ENCODE data around the gene IDH3G.

DNA sequence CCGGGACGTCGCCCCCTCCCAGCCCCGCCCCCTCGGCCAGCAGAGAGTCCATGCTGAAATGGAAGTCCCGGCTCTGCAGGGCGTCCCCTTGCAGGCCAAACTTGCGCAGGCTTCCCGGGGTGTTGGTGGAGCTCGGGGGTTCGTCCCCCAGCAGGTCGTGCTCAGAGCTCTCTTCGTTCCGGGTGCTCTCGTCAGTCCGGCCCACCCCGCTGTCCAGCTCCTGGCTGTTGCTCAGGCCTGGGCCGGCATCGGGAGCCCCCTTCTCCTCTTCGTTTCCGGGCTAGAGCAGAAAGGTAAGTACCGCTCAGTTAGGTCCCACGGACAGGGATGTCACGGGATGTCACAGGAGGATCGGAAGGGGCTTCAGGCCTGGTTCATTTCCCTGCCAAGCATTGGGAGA, 10.4 kb upstream of the IDH3G start:
- TF ChIP-seq, protein P1, sequence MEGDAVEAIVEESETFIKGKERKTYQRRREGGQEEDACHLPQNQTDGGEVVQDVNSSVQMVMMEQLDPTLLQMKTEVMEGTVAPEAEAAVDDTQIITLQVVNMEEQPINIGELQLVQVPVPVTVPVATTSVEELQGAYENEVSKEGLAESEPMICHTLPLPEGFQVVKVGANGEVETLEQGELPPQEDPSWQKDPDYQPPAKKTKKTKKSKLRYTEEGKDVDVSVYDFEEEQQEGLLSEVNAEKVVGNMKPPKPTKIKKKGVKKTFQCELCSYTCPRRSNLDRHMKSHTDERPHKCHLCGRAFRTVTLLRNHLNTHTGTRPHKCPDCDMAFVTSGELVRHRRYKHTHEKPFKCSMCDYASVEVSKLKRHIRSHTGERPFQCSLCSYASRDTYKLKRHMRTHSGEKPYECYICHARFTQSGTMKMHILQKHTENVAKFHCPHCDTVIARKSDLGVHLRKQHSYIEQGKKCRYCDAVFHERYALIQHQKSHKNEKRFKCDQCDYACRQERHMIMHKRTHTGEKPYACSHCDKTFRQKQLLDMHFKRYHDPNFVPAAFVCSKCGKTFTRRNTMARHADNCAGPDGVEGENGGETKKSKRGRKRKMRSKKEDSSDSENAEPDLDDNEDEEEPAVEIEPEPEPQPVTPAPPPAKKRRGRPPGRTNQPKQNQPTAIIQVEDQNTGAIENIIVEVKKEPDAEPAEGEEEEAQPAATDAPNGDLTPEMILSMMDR (IDR thresholded peaks at IDR 0.05; ENCODE audit: low read length) = no peak
- TF ChIP-seq EZH2 (IDR thresholded peaks at IDR 0.05; ENCODE audit: borderline replicate concordance, low read length) = no peak

Data from OCI-LY1 (cell line).